Mucosa of rectum (tissue), 2 donors: ENCODE measurements around the gene CNTNAP5.

Source experiments
- H3K27ac ChIP-seq, 2 donors: one replicate each; pipeline ENCODE4 v1.7.0; 2013; ENCODE audit warnings: inconsistent platforms in 2 of 2, low read depth in 2 of 2, low read length in 2 of 2
- H3K27me3 ChIP-seq, 2 donors: one replicate each; pipeline ENCODE4 v1.7.0; 2013; ENCODE audit warnings: low read length in 2 of 2; ENCODE audit not compliant: control insufficient read depth in 2 of 2, insufficient read depth in 2 of 2
- H3K36me3 ChIP-seq, 2 donors: one replicate each; pipeline ENCODE4 v1.7.0; 2013; ENCODE audit warnings: low read length in 2 of 2; ENCODE audit not compliant: control insufficient read depth in 2 of 2, insufficient read depth in 2 of 2
- H3K4me1 ChIP-seq, 2 donors: one replicate each; pipeline ENCODE4 v1.7.0; 2013; ENCODE audit warnings: low read length in 2 of 2, mild to moderate bottlenecking in 1 of 2; ENCODE audit not compliant: control insufficient read depth in 2 of 2, insufficient read depth in 2 of 2
- H3K4me3 ChIP-seq, 2 donors: one replicate each; pipeline ENCODE4 v1.7.0; 2013; ENCODE audit warnings: low read length in 2 of 2
- H3K9ac ChIP-seq, 2 donors: one replicate each; pipeline ENCODE4 v1.7.0; 2013; ENCODE audit warnings: low read length in 2 of 2, low read depth in 1 of 2, mild to moderate bottlenecking in 1 of 2
- H3K9me3 ChIP-seq, 2 donors: one replicate each; pipeline ENCODE4 v1.7.0; 2013; ENCODE audit warnings: low read length in 2 of 2; ENCODE audit not compliant: control insufficient read depth in 2 of 2
- donor health status: healthy.
- donor health status: Normal muscosa, but diverticular disease.

The CNTNAP5 gene

GRCh38 chr2:124778076-124778475 is 753.0 kb downstream of the CNTNAP5 start:
- Histone ChIP-seq H3K36me3 (no peaks in the 10 kb centered on the region), H3K4me1 (no peaks in the 10 kb centered on the region), H3K4me3 (no peak overlapping the region), H3K9ac (no peak overlapping the region), H3K9me3 (no peaks in the 10 kb centered on the region), H3K27ac (no peak overlapping the region), H3K27me3 (no peaks in the 10 kb centered on the region)

DNA sequence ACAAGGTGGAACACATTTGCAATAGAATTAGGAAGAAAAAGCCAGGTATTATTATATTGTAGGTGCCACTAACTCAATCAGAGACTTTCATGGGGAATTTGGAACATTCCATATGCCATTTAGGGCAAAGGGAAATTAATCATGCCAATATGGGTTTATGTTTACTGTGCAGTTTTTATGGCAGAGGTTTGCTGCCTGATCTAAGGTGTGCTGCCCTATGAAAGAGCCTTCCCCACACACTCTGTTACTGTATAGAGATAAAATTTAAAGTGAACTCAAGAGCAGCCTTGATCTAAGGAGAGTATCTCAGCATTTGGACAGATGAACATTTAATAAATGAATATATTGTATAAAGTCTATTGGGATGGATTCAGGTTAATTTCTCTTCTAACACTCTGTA is 771.6 kb downstream of the CNTNAP5 start:
- Histone ChIP-seq H3K9me3 (no peaks in the 10 kb centered on the region), H3K9ac (no peak overlapping the region), H3K4me3 (no peak overlapping the region), H3K27me3 (no peaks in the 10 kb centered on the region), H3K27ac (no peak overlapping the region), H3K36me3 (no peaks in the 10 kb centered on the region), H3K4me1 (peaks cover 0 to 7% of the 10 kb centered on the region in 2 donors)

- no peak overlapping the region for H3K27ac ChIP-seq
Measured at GRCh38 chr2:124797049-124797448, 772.0 kb downstream of the CNTNAP5 start.

GRCh38 chr2:124798551-124798950 is 773.5 kb downstream of the CNTNAP5 start:
- Histone ChIP-seq H3K9ac (no peak overlapping the region), H3K4me3 (no peak overlapping the region), H3K9me3 (no peaks in the 10 kb centered on the region), H3K4me1 (peaks cover 0 to 7% of the 10 kb centered on the region in 2 donors), H3K36me3 (no peaks in the 10 kb centered on the region), H3K27ac (no peak overlapping the region), H3K27me3 (no peaks in the 10 kb centered on the region)

More at GRCh38 chr2:124797049-124797448, 772.0 kb downstream of the CNTNAP5 start:
- H3K36me3 ChIP-seq: no peaks in the 10 kb centered on the region
- H3K4me1 ChIP-seq: peaks cover 0 to 7% of the 10 kb centered on the region in 2 donors
- no peaks in the 10 kb centered on the region for H3K27me3 ChIP-seq
- H3K9me3 ChIP-seq: no peaks in the 10 kb centered on the region
- no peak overlapping the region for H3K9ac ChIP-seq
- no peak overlapping the region for H3K4me3 ChIP-seq

DNA sequence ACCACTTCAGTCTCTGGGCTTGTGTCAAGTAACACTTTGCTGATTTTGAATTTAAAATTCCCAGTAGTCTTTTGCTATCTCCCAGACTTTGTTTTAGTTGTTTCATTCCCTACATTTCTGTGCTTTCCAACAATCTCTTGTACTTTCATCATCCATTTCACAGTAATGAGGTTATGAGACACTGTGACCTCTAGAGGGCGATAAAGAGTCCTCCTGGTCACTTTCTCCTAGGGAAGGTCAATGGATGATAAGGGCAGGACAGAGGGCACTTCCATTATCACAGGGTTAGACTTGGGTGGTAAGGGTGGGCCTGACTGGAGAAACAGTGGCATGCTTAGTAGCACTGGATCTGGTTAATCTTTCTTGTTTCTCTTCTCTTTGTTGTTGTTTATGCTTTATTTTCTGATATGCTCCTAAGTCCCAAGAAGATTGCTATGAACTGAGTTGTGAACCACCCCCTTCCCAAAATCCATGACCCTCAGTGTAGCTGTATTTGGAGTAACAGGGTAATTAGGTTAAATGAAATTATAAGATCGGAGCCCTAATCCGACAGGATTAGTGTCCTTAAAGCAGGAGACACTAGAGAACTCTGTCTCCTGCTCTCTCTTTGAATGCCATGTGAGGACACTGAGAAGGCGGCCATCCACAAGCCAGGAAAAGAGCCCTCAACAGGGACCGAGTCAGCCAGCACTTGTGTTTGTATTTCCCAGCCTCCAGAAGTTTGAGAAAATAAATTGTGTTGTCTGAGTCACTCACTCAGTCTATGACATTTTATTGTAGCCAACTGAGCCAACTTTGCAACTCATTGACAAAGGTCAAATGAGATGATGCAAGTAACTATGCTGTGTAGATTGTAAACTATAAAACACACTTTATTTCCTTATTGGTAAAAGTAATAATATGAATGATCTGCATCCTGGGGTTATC is 779.2 kb downstream of the CNTNAP5 start:
- Histone ChIP-seq H3K36me3 (no peaks in the 10 kb centered on the region), H3K4me3 (peak overlapping the region in 1 of 2 donors; percentile 9), H3K9ac (no peak overlapping the region), H3K9me3 (peaks cover 2% of the 10 kb centered on the region in 2 donors), H3K4me1 (peaks cover 9 to 17% of the 10 kb centered on the region in 2 donors), H3K27me3 (no peaks in the 10 kb centered on the region), H3K27ac (peak overlapping the region; percentile 79 to 86)

- Histone ChIP-seq H3K36me3 (no peaks in the 10 kb centered on the region), H3K27me3 (no peaks in the 10 kb centered on the region), H3K27ac (peak overlapping the region; percentile 77 to 86), H3K9me3 (peaks cover 2% of the 10 kb centered on the region in 2 donors), H3K9ac (peak overlapping the region in 1 of 2 donors; percentile 36), H3K4me3 (peak overlapping the region in 1 of 2 donors; percentile 22), H3K4me1 (peaks cover 9 to 20% of the 10 kb centered on the region in 2 donors)
Measured at GRCh38 chr2:124805060-124805459, 780.0 kb downstream of the CNTNAP5 start.

DNA sequence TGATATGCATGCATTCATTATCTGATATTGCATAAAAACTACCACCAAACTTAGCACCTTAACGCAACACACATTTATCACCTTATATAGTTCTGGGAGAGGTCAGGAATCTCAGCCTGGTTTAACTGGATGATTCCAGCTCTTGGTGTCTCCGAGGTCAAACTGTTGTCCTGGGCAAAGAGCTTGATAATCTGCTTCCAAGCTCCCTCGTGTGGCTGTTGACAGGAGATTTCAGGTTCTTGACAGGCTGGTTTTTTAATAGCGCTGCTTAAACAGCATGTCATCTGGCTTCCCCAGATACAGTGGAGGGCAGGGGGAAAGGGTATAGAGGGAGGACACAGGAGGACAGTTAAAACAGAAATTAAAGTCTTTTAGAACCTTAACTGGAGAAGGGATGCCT is 785.0 kb downstream of the CNTNAP5 start:
- no peaks in the 10 kb centered on the region for H3K9me3 ChIP-seq
- H3K4me1 ChIP-seq: peaks cover 6 to 13% of the 10 kb centered on the region in 2 donors
- no peak overlapping the region for H3K4me3 ChIP-seq
- H3K27ac ChIP-seq: no peak overlapping the region
- H3K36me3 ChIP-seq: no peaks in the 10 kb centered on the region
- no peak overlapping the region for H3K9ac ChIP-seq
- H3K27me3 ChIP-seq: no peaks in the 10 kb centered on the region

- H3K4me3 ChIP-seq: no peak overlapping the region
- no peak overlapping the region for H3K27ac ChIP-seq
- H3K36me3 ChIP-seq: no peaks in the 10 kb centered on the region
Measured at GRCh38 chr2:124814968-124815745, 790.1 kb downstream of the CNTNAP5 start.

DNA sequence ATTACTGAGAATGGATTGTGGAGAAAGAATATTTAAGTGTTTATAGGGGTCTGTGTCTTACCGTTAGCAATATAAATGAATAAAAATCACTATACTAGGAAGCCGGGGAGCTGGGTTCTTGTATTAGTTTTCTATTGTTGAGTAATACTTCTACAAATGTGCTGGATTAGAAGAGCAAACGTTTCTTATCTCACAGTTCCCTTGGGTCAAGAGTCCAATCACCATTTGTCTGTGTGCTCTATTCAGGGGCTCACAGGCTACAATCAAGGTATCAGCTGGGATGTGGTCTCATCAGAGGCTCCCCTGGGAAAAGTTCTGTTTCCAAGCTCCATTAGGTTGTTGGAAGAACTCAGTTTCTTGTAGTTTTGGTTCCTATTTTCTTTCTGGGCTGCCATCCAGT is 790.9 kb downstream of the CNTNAP5 start:
- Histone ChIP-seq H3K9me3 (no peaks in the 10 kb centered on the region), H3K9ac (no peak overlapping the region), H3K36me3 (no peaks in the 10 kb centered on the region), H3K4me1 (no peaks in the 10 kb centered on the region), H3K27ac (no peak overlapping the region), H3K4me3 (no peak overlapping the region), H3K27me3 (no peaks in the 10 kb centered on the region)

More at GRCh38 chr2:124814968-124815745, 790.1 kb downstream of the CNTNAP5 start:
- Histone ChIP-seq H3K4me1 (no peaks in the 10 kb centered on the region), H3K9me3 (no peaks in the 10 kb centered on the region), H3K27me3 (no peaks in the 10 kb centered on the region), H3K9ac (no peak overlapping the region)

GRCh38 chr2:124822516-124822915 is 797.4 kb downstream of the CNTNAP5 start:
- no peaks in the 10 kb centered on the region for H3K27me3 ChIP-seq
- no peak overlapping the region for H3K9ac ChIP-seq
- no peaks in the 10 kb centered on the region for H3K4me1 ChIP-seq
- no peak overlapping the region for H3K27ac ChIP-seq
- H3K36me3 ChIP-seq: no peaks in the 10 kb centered on the region
- no peaks in the 10 kb centered on the region for H3K9me3 ChIP-seq
- H3K4me3 ChIP-seq: no peak overlapping the region
